Endothelial cell of umbilical vein (primary cell): Measurements from ENCODE around the gene SPSB1. TPM values are rescaled to one million over a fixed set of nuclear protein-coding genes. Genes with fewer than 3 reads are reported as not detected.

Experiments used
- BruUV-seq: library from RNA; stranded (reverse); fragments of 400-500 nt; replicated peaks from 2 replicates; lab custom pipeline; 2021; lab: Mats Ljungman, UMichigan
- CTCF ChIA-PET: fragments of 300-600, 350-600 bp; sonication (Branson Sonifier 250); formaldehyde crosslinking; loops from one replicate; lab custom pipeline; 2021; ENCODE audit warnings: antibody characterized with exemption, inconsistent platforms; lab: Charles Lee
- POLR2A ChIA-PET: fragments of 300-600, 350-600 bp; sonication (Branson Sonifier 250); formaldehyde crosslinking; loops from one replicate; lab custom pipeline; 2021; ENCODE audit warnings: antibody characterized with exemption, inconsistent platforms; lab: Charles Lee
- DNase-seq: peaks from one replicate; pipeline ENCODE4 v3.0.0-alpha.2; 2011; ENCODE audit warnings: low read depth, low spot score
- FAIRE-seq: peaks from 2 replicates; lab custom pipeline; 2011; peaks lifted over from hg19 to GRCh38; lab: Jason Lieb, UNC
- H2AFZ ChIP-seq: 2 replicates; pipeline ENCODE4 v1.6.0; 2012; ENCODE audit warnings: low read depth, low read length, control low read depth, inconsistent platforms
- H3K27ac ChIP-seq: 2 replicates; pipeline ENCODE4 v1.5.1; 2011; ENCODE audit warnings: low read depth, mild to moderate bottlenecking, control low read depth, low read length, moderate library complexity; ENCODE audit not compliant: insufficient read depth
- H3K27me3 ChIP-seq, 2 experiments: 2 replicates each; pipeline versions ENCODE4 v1.6.0 to v1.6.1; 2011; ENCODE audit warnings: low read length in 2 of 2, mixed read lengths in 1 of 2; ENCODE audit not compliant: control insufficient read depth in 2 of 2, insufficient read depth in 2 of 2
- H3K36me3 ChIP-seq, 2 experiments: 2 replicates in 1 of 2; 3 replicates in 1 of 2; pipeline ENCODE4 v1.5.1; 2011; ENCODE audit warnings: low read length in 2 of 2, mild to moderate bottlenecking in 1 of 2, moderate library complexity in 1 of 2; ENCODE audit not compliant: control insufficient read depth in 2 of 2, insufficient read depth in 2 of 2; ENCODE audit errors: extremely low read depth in 1 of 2
- H3K4me1 ChIP-seq: 3 replicates; pipeline ENCODE4 v1.5.1; 2011; ENCODE audit warnings: mild to moderate bottlenecking, low read length; ENCODE audit not compliant: control insufficient read depth, insufficient read depth; ENCODE audit errors: extremely low read depth
- H3K4me2 ChIP-seq: 2 replicates; pipeline ENCODE4 v1.6.1; 2011; ENCODE audit warnings: low read length, control low read depth, mixed read lengths; ENCODE audit not compliant: insufficient read depth
- H3K4me3 ChIP-seq, 3 experiments: fragments of 200-600 bp in 1 of 3; sonication (generic), shearing (Covaris generic) in 1 of 3; replicated peaks in 1 of 3; 2 replicates each; pipeline ENCODE4 v1.5.1; 2011 to 2016; ENCODE audit warnings: control low read depth in 3 of 3, low read length in 3 of 3, mild to moderate bottlenecking in 2 of 3, inconsistent platforms in 1 of 3, low read depth in 1 of 3, moderate library complexity in 1 of 3; ENCODE audit not compliant: insufficient read depth in 1 of 3
- H3K79me2 ChIP-seq: 2 replicates; pipeline ENCODE4 v1.6.0; 2012; ENCODE audit warnings: low read length, inconsistent platforms; ENCODE audit not compliant: control insufficient read depth, insufficient read depth
- H3K9ac ChIP-seq: replicated peaks from 2 replicates; pipeline ENCODE3; 2011; ENCODE audit warnings: low read length, control low read depth; ENCODE audit not compliant: insufficient read depth; ENCODE audit errors: extremely low read depth
- H3K9me1 ChIP-seq: replicated peaks from 3 replicates; pipeline ENCODE4 v1.6.0; 2011; ENCODE audit warnings: mild to moderate bottlenecking, low read length; ENCODE audit not compliant: control insufficient read depth, insufficient read depth; ENCODE audit errors: extremely low read depth
- H3K9me3 ChIP-seq: replicated peaks from 2 replicates; pipeline ENCODE4 v1.5.1; 2012; ENCODE audit warnings: low read length, inconsistent platforms; ENCODE audit not compliant: control insufficient read depth, insufficient read depth
- H4K20me1 ChIP-seq: replicated peaks from 2 replicates; pipeline ENCODE3; 2011; ENCODE audit warnings: mild to moderate bottlenecking, low read length; ENCODE audit not compliant: control insufficient read depth, insufficient read depth; ENCODE audit errors: extremely low read depth
- EZH2 ChIP-seq: IDR thresholded peaks from 2 replicates; pipeline ENCODE4 v1.6.1; 2012; ENCODE audit warnings: borderline replicate concordance, low read depth, mild to moderate bottlenecking, moderate library complexity, low read length, inconsistent platforms; ENCODE audit not compliant: severe bottlenecking
- FOS ChIP-seq: IDR thresholded peaks from 2 replicates; pipeline ENCODE4 v1.6.1; 2011; ENCODE audit warnings: mild to moderate bottlenecking, low read length, moderate library complexity, borderline replicate concordance; ENCODE audit not compliant: insufficient read depth
- JUN ChIP-seq: IDR thresholded peaks from 2 replicates; pipeline ENCODE4 v1.6.1; 2011; ENCODE audit warnings: borderline replicate concordance, low read depth; ENCODE audit not compliant: insufficient read length, insufficient read depth
- POLR2A ChIP-seq: IDR thresholded peaks from 2 replicates; pipeline ENCODE4 v1.6.1; 2012; ENCODE audit warnings: low read depth, mild to moderate bottlenecking, control low read depth, low read length
- POLR2AphosphoS5 ChIP-seq: IDR thresholded peaks from 2 replicates; pipeline ENCODE4 v1.6.1; 2012; ENCODE audit warnings: low read depth, mild to moderate bottlenecking, control low read depth, low read length, moderate library complexity; ENCODE audit not compliant: insufficient read depth
- dilution Hi-C: fragments of 300-500 bp; cut with MboI; formaldehyde crosslinking; loops from one replicate; pipeline ENCODE4 v1.15.0; 2019; ENCODE audit warnings: low sequenced_read_pairs; ENCODE audit not compliant: extremely low pct_ligation_motif_present
- intact Hi-C: fragments of 100-400 bp; cut with micrococcal nuclease; formaldehyde crosslinking; loops from one replicate; pipeline ENCODE4 v1.10.0; 2022
- polyA plus RNA-seq, 4 experiments: library from polyadenylated mRNA; depleted of rRNA in 3 of 4; stranded (reverse) in 3 of 4; unstranded in 1 of 4; fragments of >200 nt; gene quantifications; 2 replicates each; pipeline versions ENCODE4 v1.2.1 to v1.2.3, GENCODE V29; 2011 to 2012; ENCODE audit warnings: missing spikeins in 1 of 4
- total RNA-seq: library from RNA; stranded (reverse); gene quantifications from 2 replicates; pipeline ENCODE4 v1.2.3, GENCODE V29; 2021

SPSB1 gene
- total and polyA plus RNA-seq, 2 donors (not counting 3 experiments of a cell fraction or from before 2014, with no cell fraction given) = 41.9 to 61.2 TPM

DNA sequence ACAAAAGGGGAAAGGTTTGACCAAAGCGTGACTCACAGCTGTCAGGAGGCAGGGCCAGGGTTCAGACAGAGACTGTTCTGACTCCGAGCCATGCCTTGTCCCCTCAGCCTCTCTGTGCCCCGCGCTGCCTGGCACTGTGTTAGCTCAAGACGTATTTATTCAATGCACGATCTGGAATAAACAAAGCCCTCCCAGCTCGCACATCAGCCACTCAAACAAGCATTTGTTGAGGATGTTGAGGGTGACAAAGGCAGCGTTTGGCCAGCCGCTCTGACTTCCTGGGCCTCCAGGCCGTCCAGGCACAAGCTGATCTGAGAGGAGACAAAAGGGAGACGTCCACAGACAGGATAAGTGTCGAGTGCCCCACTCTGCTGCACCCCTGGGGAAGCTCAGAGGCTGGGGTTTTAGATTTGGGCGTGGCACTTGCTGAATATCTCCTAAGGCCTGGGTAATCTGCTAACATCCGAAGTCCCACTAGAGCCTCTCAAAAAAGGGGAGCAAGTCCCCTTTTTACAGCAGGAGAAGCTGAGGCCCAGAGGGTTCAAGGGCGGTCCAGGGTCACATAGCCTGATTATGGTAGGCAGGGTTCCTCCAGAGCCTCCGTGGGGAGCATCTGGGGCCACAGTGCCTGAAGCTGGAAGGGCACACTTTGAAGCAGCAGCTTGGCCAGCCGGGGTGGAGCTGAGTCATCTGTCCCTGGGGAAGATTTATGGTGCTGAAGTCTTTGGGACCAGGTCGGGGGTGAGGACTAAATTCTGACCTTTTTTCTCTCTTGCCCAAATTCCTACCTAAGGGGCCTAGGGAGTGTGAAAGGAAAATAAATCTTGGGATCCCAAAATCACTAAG is 95.9 kb downstream of the SPSB1 start:
- CTCF ChIA-PET = interaction anchor here (0.7 to 2.4 kb wide), 10 partner anchors 9 to 119 kb away, joined by 3 to 12 read pairs (median 4); no protein-coding TSS in a partner anchor
- no peak for DNase-seq
- H3K4me3 ChIP-seq = no peak overlapping the region
- H3K27me3 ChIP-seq = no peaks in the 10 kb centered on the region
- no peaks in the 10 kb centered on the region for H4K20me1 ChIP-seq
- TF ChIP-seq FOS (peak; percentile 36), POLR2AphosphoS5 (no peak)
- peaks cover 8% of the 10 kb centered on the region for H3K4me1 ChIP-seq
- H3K9ac ChIP-seq = no peak overlapping the region
- no peaks in the 10 kb centered on the region for H3K79me2 ChIP-seq
- no peak for FAIRE-seq
- intact Hi-C loops (loop anchor here (1.0 kb wide), 1 partner anchor 10 kb away; no protein-coding TSS in a partner anchor), dilution Hi-C loops (no loop called here)
- H3K36me3 ChIP-seq = no peaks in the 10 kb centered on the region
- no TSS peak for BruUV-seq
- POLR2A ChIA-PET = interaction anchor here (0.7 kb wide), 1 partner anchor 15 kb away, joined by 3 read pairs; no protein-coding TSS in a partner anchor
- H3K27ac ChIP-seq = no peak overlapping the region
- H3K9me1 ChIP-seq = no peaks in the 10 kb centered on the region
- H2AFZ ChIP-seq = peak overlapping the region; percentile 31
- H3K9me3 ChIP-seq = no peaks in the 10 kb centered on the region
- peak overlapping the region; percentile 12 for H3K4me2 ChIP-seq

DNA sequence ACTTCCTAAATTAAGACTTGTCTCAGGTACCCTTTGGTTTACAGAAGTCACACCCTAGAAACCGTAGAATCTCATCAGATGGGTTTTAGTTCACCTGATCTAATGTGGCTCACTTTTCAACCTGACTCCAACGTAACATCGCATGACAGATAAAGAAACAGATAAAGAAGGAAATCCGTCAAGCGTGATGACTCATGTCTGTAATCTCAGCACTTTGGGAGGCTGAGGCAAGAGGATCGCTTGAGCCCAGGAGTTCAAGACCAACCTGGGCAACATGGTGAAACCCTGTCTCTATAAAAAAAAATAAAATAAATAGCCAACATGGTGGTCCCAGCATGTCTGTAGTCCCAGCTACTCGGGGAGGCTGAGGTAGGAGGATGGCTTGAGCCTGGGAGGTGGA is 97.3 kb downstream of the SPSB1 start:
- Histone ChIP-seq H4K20me1 (no peaks in the 10 kb centered on the region), H3K9ac (no peak overlapping the region), H3K79me2 (no peaks in the 10 kb centered on the region), H3K4me3 (no peak overlapping the region), H3K9me1 (no peaks in the 10 kb centered on the region), H3K4me1 (peaks cover 4% of the 10 kb centered on the region), H3K27me3 (no peaks in the 10 kb centered on the region), H3K36me3 (no peaks in the 10 kb centered on the region), H3K27ac (no peak overlapping the region), H3K4me2 (no peak overlapping the region), H2AFZ (no peak overlapping the region), H3K9me3 (no peaks in the 10 kb centered on the region)
- no peak for FAIRE-seq
- TF ChIP-seq POLR2A = no peak
- TF ChIP-seq EZH2 = no peak
- no peak for TF ChIP-seq JUN
- dilution Hi-C loops = no loop called here
- ChIA-PET POLR2A (no interaction called here), CTCF (interaction anchor here (1.7 to 2.4 kb wide), 2 partner anchors 8 to 18 kb away, joined by 5 to 9 read pairs; no protein-coding TSS in a partner anchor)
- DNase-seq = no peak
- BruUV-seq = no TSS peak
- intact Hi-C loops = loop anchor here (1.0 kb wide), 1 partner anchor 8 kb away; no protein-coding TSS in a partner anchor
